ENCODE measurements around the gene OSBPL9.

GRCh38 chr1:51790385-51790784 is 173.5 kb downstream of the OSBPL9 start:
- TF ChIP-seq TAF1 (IDR thresholded peaks at IDR 0.05; ENCODE audit: low read depth, low read length) (no peak), POLR2A (IDR thresholded peaks at IDR 0.05; ENCODE audit: low read depth, low read length) (no peak; the same call in 1 of the 2 replicates)
